Hair follicular keratinocyte (primary cell): ENCODE results near the gene ABCC6. TPM values are rescaled to one million over a fixed set of nuclear protein-coding genes. Genes with fewer than 3 reads are reported as not detected.

Experiments
- total RNA-seq: library from RNA; depleted of rRNA; stranded (reverse); fragments of >200 nt; gene quantifications from 2 replicates; pipeline ENCODE4 v1.2.3, GENCODE V29; 2015

Gene ABCC6
- total RNA-seq: not detected in 2 replicates

DNA sequence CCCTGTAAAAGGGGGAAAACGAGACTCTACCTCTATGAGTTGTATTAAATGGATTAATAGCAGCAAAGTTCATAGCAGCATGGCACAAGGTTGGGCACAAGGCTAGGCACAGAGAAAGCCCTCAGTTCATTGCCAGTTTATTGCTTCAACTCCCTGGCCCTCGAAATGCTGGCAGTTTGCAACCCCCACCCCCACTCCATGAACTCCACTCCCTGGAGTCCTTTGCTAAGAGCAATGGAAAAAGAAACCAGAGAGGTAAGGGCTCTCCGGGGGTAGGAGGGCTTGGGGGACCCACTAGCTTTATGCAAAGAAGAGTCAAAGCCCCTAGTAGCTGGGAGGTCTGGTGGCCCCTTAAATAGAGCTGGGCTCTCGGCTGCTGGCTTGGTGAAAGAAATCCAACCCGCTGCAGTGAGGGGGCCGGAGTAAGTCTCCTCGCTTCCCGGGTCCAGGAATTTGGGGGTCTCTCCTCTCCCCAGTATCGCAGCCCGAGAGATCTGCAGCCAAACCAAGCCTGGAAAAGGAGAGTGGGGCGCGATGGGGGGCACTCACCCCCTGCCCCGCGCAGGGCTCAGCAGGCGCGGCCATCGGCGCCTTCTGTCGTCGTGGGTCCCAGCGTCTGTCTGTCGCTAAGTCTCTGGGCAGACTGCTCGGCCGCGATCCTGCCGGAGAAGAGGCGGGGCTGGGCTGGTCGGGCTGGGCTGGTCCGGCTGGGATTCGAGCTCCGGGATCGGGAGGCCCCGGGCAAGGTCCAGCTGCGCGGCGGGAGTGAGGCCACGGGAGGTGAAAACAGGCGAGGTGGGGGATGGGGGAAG, at the start of gene ABCC6:
TSS of gene ABCC6 (minus strand) at position 645 of the 812 bp plus-strand sequence. CDS start at position 585, 60 bp downstream.

Other genes starting within 250 kb of the ABCC6 start
- gene NOMO3, start 9.0 kb upstream of the ABCC6 start, total RNA-seq: 14.7 and 26.0 TPM in 2 replicates
- gene NPIPA7, start 155.6 kb upstream of the ABCC6 start, total RNA-seq: 2.0 and 7.1 TPM in 2 replicates